Measurements from ENCODE around the gene ATP11B.

Gene ATP11B

DNA sequence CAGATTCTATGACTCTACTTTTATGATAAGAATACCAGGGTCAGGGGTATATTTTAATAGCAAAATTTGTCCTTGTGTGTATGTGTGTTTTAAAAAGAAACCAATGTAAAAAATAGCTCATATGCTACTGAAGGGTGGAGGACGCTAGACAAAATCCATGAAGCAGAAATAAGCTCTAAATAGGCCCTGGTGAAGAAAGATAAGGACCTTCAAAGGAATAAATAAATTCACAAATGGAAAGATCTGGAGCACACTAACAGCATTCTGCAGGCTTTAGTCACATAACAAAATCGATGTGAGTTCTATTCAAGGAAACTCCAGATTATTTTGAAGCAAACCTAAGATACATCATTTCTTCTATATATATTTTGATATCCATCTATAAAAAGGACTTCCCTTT is 27.2 kb upstream of the ATP11B start:
- TF ChIP-seq, protein P1, sequence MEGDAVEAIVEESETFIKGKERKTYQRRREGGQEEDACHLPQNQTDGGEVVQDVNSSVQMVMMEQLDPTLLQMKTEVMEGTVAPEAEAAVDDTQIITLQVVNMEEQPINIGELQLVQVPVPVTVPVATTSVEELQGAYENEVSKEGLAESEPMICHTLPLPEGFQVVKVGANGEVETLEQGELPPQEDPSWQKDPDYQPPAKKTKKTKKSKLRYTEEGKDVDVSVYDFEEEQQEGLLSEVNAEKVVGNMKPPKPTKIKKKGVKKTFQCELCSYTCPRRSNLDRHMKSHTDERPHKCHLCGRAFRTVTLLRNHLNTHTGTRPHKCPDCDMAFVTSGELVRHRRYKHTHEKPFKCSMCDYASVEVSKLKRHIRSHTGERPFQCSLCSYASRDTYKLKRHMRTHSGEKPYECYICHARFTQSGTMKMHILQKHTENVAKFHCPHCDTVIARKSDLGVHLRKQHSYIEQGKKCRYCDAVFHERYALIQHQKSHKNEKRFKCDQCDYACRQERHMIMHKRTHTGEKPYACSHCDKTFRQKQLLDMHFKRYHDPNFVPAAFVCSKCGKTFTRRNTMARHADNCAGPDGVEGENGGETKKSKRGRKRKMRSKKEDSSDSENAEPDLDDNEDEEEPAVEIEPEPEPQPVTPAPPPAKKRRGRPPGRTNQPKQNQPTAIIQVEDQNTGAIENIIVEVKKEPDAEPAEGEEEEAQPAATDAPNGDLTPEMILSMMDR (IDR thresholded peaks at IDR 0.05; ENCODE audit: low read depth, low read length), result no peak
- no peak for DNase-seq (ENCODE audit: extremely low read depth, low read depth)

GRCh38 chr3:182768413-182768812 is 24.9 kb upstream of the ATP11B start:
- no peak for DNase-seq (ENCODE audit: extremely low read depth, low read depth)
- TF ChIP-seq, protein P1 (IDR thresholded peaks at IDR 0.05; ENCODE audit: low read depth, low read length), result no peak

- no peak for DNase-seq (ENCODE audit: extremely low read depth, low read depth)
- TF ChIP-seq, protein P1 (IDR thresholded peaks at IDR 0.05; ENCODE audit: low read depth, low read length), result no peak
Observed at GRCh38 chr3:182769673-182770072, 23.6 kb upstream of the ATP11B start.

GRCh38 chr3:182782149-182782548 is 11.2 kb upstream of the ATP11B start:
- TF ChIP-seq, protein P1 (IDR thresholded peaks at IDR 0.05; ENCODE audit: low read depth, low read length), result no peak
- no peak for DNase-seq (ENCODE audit: extremely low read depth, low read depth)

DNA sequence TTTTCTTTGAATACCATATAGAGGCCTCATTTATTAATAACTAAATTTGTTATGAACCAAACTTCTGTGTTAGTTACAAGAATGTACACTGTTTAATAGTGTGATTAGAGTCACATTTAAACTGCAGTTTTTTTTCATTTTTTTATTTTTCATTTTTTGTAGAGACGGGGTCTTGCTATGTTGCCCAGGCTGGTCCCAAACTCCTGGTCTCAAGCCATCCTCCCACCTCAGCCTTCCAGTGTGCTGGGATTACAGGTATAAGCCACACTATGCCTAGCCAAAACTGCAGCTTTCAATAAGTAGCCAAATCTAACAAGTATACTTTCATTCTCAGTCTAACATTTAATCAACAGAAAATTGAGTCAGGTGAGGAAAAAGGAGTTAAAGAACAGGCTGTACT is 10.2 kb upstream of the ATP11B start:
- DNase-seq (ENCODE audit: extremely low read depth, low read depth), result no peak
- TF ChIP-seq, protein P1 (IDR thresholded peaks at IDR 0.05; ENCODE audit: low read depth, low read length), result no peak

DNA sequence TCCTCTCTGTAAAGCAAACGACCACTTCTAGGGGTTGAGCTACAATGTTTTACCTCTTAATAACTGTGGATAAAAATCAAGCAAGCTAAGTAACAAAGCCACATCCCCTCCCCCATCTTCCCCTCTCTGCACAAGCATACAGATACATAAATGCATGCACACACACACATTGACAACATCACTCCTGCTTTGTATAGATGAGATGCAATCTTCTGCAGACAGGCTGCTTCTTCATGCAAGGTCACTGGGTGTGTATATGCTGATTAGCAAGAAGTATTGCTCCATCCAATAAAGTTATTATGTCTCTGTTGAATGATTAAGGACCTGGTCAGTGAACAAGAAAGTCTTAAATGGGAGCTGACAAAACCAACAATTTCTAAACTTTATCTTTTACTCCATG is 8.8 kb upstream of the ATP11B start:
- TF ChIP-seq, protein P1 (IDR thresholded peaks at IDR 0.05; ENCODE audit: low read depth, low read length), result no peak
- DNase-seq (ENCODE audit: extremely low read depth, low read depth), result no peak

GRCh38 chr3:182785142-182785541 is 8.2 kb upstream of the ATP11B start:
- DNase-seq (ENCODE audit: extremely low read depth, low read depth), result no peak
- TF ChIP-seq, protein P1 (IDR thresholded peaks at IDR 0.05; ENCODE audit: low read depth, low read length), result no peak
